Measurements from ENCODE around the gene CD28.

DNA sequence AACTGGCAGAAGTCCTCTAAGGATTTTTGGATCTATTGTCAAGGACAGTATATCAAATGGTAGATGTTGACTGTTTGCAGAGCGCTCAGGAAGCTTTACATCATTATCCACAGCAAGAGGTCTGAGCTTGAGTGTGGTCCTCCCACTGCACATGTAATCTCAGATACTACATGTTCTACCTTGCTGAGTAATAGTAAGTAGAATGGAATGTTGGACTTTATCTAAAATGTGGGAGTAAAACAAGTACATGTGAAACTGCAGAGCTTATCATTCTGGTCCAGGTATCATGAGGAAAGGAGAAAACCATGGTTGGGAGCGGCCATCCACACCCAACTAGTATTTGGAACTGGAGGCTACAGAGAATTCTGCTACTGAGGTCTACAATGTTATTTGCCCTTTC lies 19.3 kb upstream of the CD28 start:
- TF ChIP-seq EZH2phosphoT487 (IDR thresholded peaks at IDR 0.05; ENCODE audit: insufficient read depth, low read depth) (no peak), EZH2 (IDR thresholded peaks at IDR 0.05; ENCODE audit: insufficient read depth, poor library complexity, severe bottlenecking) (no peak)

Data from GM23248 (cell line).